GM21737 (cell line): ENCODE data around the gene RBBP8NL.

ENCODE experiments used
- ATAC-seq: cut with Tn5 transposase; IDR thresholded peaks from one replicate; pipeline ENCODE4 v1.9.1; 2021; ENCODE audit warnings: mild to moderate bottlenecking, moderate library complexity; ENCODE audit not compliant: unreplicated experiment

The RBBP8NL gene

DNA sequence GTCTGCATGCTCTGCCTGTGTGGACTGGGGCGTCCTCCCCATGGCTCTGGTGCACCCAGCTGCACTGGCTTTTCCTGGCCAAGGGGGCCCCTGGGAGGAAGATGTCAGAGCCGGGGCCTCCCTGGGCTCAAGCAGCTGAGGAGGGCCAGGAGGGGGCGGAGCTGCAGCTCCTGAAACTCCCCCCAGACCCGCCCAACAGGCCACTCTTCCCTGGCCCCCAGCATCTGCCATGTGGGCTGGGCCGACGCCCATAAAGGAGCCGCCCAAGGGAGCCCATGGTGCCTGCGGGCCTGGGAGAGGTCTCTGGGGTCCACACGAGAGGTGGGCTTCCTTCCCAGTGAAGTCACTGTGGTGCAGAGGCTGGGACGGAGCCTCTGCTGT lies 4.0 kb downstream of the RBBP8NL start:
- no peak for ATAC-seq

- ATAC-seq, result no peak
Observed at GRCh38 chr20:62422636-62423325, 4.6 kb downstream of the RBBP8NL start.

DNA sequence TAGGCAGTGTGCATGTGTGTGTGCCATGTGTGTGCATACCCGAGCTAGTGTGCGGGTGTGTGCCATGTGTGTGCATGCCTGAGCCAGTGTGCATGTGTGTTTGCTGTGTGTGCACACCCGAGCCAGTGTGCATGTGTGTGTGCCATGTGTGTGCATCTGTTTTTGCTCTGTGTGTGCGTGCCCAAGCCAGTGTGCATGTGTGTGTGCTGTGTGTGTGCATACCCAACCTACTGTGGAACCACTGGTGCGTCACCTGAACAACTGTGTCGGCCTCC lies 5.7 kb downstream of the RBBP8NL start:
- ATAC-seq, result no peak

DNA sequence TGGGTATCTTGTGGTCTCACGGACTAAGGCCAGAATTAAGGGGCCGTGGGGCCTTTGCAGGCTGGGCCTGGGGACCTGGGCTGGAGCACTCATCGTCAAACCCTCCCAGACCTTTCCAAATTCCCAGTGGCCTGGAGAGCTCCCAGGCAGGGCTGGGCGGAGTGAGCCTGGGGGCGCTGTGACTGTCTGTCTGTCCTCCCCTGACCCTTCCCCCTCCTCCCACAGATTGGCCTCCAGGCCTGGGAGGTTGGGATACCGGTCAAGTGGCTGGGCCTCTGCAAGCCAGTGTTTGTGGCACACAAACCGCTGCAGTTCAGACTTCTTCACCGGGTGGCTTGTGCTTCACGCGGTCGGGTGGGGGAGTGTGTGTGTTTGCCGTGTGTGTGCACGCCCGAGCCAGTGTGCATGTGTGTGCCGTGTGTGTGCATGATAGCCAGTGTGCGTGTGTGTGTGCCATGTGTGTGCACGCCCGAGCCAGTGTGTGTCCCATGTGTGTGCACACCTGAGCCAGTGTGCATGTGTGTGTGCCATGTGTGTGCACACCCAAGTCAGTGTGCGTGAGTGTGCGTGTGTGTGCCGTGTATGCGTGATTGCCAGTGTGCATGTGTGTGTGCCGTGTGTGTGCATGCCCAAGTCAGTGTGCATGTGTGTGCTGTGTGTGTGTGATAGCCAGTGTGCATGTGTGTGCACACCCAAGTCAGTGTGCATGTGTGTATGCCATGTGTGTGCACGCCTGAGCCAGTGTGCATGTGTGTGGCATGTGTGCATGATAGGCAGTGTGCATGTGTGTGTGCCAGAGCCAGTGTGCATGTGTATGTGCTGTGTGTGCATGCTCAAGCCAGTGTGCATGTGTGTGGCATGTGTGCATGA lies 6.3 kb downstream of the RBBP8NL start:
- no peak for ATAC-seq

- no peak for ATAC-seq
Observed at GRCh38 chr20:62419759-62420158, 7.6 kb downstream of the RBBP8NL start.

GRCh38 chr20:62418709-62419487 lies 8.4 kb downstream of the RBBP8NL start:
- no peak for ATAC-seq

DNA sequence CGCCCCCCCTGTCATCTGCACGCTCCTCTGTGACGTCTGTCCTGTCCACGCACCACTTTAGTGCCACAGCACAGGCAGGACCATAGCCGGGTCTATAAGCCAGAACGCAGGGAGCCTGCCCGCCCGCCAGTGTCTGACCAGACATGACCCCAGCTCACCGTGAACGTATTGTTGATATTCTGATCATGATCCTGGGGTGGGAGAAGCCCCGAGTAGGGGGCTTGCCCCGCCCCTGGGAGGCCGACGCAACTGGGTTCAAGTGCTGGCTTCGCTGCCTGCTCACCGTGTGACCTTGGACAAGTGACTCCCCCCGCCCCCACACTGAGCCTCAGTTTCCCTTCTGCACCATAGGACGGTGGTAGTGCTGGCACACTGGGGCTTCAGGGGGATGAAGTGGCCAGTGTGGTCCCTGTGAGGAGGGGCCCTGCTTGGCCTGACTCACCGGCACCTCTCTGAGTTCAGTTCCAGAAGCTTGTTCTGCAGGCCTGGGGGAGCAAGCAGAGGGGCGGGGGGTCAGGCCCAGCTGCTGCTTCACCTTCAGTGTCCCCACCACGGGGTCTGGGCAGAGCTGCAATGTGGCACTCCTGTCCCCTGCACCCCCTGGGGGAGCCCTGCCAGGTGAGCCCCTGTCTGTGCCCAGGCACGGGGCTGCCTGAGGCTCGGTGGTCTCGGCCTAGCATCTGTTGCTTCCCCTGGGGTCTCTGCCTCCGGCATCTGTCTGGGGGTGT lies 9.2 kb downstream of the RBBP8NL start:
- ATAC-seq, result no peak

GRCh38 chr20:62416651-62417637 lies 10.4 kb downstream of the RBBP8NL start:
- ATAC-seq, result no peak

GRCh38 chr20:62415354-62416111 lies 11.8 kb downstream of the RBBP8NL start:
- ATAC-seq, result no peak

DNA sequence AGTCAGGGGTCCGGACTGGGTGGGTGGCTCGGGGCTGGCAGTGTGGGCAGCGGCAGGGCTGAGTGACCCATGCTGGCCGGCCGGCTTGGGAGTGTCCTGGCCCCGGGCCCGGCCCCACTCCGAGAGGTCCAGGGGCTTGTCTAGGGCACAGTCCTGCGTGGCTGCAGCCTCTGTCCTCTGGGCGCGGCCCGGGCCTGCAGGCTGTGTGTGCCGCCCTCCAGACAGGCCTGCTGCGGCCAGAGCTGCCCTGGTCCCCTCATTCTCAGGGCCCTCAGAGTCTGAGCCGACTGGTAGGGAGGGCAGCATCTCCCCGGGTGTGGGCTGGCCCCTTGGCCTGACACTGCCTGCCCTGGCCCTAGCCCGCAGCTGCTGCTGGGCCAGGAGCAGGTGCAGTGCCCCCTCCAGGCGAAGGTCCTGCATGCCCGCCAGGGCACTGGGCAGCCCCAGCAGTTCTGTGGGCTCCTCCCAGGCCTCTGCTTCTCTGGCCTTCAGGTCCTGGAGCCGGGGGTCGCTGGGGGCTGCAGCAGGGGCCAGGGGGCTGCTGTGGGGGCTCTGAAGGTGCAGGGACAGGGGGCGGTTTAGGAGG lies 13.3 kb downstream of the RBBP8NL start:
- ATAC-seq, result no peak

DNA sequence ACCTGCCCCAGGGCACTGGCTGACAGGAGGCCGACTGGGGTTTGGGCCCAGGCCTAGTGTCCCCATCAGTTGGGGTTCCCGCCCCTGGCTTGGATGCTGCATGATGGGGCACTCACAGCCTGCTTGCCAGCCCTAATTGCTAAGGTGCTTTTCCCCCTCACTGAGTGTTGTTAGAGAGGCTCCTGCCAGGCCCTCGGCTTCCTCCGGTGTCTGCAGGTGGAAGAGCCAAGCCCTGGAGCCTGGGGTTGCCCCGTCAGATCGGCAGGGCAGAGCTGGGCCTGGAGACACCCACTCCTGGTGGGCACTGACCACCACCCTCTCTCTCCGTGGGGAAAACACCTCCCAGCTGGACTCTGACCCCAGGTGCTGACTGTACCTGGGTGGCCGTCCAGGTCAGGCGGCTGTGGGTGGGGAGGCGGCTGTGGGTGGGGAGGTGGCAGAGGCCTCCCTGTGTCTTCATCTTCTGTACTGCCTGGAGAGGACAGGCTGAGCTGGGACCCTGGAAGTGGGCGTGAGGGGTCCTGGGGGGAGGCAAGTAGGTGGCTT lies 14.2 kb downstream of the RBBP8NL start:
- ATAC-seq, result no peak

GRCh38 chr20:62412194-62413024 lies 14.9 kb downstream of the RBBP8NL start:
- no peak for ATAC-seq

DNA sequence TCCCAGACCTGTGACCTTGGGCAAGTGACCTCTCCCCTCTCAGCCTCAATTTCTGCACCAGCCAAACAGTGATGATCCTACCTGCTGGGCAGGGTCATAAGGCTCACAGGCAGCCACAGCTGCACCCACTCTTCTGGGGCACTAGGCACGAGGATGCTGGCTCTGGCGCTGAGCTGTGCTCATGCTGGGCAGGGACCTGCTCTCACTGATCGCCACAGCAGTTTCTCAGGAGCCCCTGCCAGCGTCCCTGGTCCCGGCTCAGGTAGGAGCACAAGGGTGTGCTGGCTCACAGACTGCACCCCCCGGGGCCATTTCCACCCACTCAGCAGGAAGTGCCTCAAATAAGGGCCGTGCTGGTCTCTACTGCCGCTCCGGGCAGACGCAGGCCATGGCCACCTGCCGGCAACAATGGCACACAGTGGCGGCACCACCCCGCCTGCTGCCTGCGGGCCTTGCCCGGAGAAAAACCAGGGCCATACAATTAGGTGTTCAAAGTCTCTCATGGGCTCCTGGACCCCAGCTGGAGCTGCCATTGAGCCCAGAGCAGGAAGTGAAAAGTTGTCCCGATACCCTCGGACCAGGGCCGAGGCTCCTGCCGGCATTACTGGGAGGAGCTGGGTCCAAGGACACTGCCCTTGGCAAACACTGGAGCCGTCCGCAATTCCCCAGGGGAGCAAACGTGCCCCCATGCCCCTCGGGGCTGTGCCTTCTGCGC lies 15.7 kb downstream of the RBBP8NL start:
- ATAC-seq, result no peak

- no peak for ATAC-seq
Observed at GRCh38 chr20:62410746-62411478, 16.4 kb downstream of the RBBP8NL start.

DNA sequence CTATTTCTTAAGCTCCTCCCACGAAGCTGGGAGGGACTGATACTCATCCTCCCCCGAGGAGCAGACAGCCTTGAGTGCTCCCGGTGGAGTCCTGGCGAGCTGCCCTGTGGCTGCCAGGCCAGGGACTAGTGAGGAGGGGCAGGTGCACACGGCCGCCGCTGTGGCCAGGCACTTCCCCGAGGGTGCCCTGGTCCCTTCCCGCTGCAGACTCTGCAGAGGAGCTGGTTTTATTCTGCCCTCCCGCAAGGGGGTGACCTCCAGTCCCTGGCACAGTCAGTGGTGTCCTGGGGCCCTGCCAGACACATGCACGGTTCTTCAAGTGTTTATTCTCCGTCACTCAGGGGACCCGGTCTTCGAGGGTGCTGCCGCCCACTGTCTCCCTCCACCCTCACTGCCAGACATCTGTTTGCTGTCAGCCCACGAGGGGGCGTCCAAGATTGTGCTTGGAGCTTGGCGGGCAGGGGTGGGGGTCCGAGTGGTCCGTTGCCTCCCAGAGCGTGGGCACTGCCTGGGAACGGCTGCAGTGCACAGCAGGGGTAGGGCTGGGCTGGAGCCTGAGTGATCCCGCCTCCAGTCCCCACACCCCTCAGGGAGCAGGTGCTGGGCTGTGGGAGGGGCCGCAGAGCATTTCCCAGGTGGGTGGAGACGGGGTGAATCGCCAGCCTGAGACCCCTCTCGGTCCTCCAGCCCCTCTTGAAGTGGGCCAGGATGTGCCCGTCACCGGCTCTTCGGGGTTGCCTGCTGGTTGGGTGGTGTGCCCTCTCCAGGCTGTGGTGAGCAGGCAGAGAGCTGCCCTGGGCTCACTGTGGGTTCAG lies 17.2 kb downstream of the RBBP8NL start:
- ATAC-seq, result no peak
